A673 (cell line): ENCODE results near the gene HMGB1.

Experiments
- CTCF ChIP-seq: fragments of 300-800, 200-600 bp; sonication (generic); conservative IDR thresholded peaks from 2 replicates; pipeline ENCODE4 v1.5.1; 2017; ENCODE audit warnings: low read depth, mild to moderate bottlenecking, antibody characterized with exemption, low read length, moderate library complexity, mixed read lengths
- EZH2 ChIP-seq: fragments of 200-600 bp; sonication (generic); IDR thresholded peaks from 2 replicates; pipeline ENCODE4 v1.6.1; 2017; ENCODE audit warnings: borderline replicate concordance, low read depth, mild to moderate bottlenecking, mixed read lengths, antibody characterized with exemption, low read length; ENCODE audit not compliant: poor library complexity, severe bottlenecking

GRCh38 chr13:30418717-30419459 lies 46.8 kb downstream of the HMGB1 start:
- TF ChIP-seq CTCF = no peak
- no peak for TF ChIP-seq EZH2
